Mesenchymal stem cell (in vitro differentiated cells and primary cell): ENCODE results near the gene UBAC2.

Source experiments
- DNase-seq: peaks from one replicate; pipeline ENCODE4 v3.0.0-alpha.2; 2013
- H2AFZ ChIP-seq: one replicate; pipeline ENCODE4 v1.6.1; 2013; ENCODE audit warnings: low read depth, mild to moderate bottlenecking, control low read depth, inconsistent platforms, low read length, moderate library complexity
- H2AK5ac ChIP-seq: 2 replicates; pipeline ENCODE4 v1.6.1; 2013; ENCODE audit warnings: low read length, moderate library complexity, mild to moderate bottlenecking, inconsistent platforms; ENCODE audit not compliant: severe bottlenecking
- H2BK120ac ChIP-seq: one replicate; pipeline ENCODE4 v1.6.1; 2013; ENCODE audit warnings: low read depth, mild to moderate bottlenecking, inconsistent platforms, low read length, moderate library complexity
- H2BK12ac ChIP-seq, 2 experiments: one replicate each; pipeline ENCODE4 v1.6.1; 2013; ENCODE audit warnings: inconsistent platforms in 2 of 2, low read length in 2 of 2, mild to moderate bottlenecking in 2 of 2, moderate library complexity in 2 of 2, control low read depth in 1 of 2
- H2BK15ac ChIP-seq: one replicate; pipeline ENCODE4 v1.6.1; 2013; ENCODE audit warnings: mild to moderate bottlenecking, low read depth, inconsistent platforms; ENCODE audit not compliant: poor library complexity, severe bottlenecking
- H2BK5ac ChIP-seq: 2 replicates; pipeline ENCODE4 v1.6.1; 2013; ENCODE audit warnings: low read depth, mild to moderate bottlenecking, low read length, control low read depth, inconsistent platforms; ENCODE audit not compliant: poor library complexity, severe bottlenecking
- H3K14ac ChIP-seq, 2 experiments: one replicate each; pipeline ENCODE4 v1.6.1; 2013; ENCODE audit warnings: inconsistent platforms in 2 of 2, low read length in 2 of 2, control low read depth in 1 of 2, mild to moderate bottlenecking in 1 of 2, moderate library complexity in 1 of 2
- H3K18ac ChIP-seq, 2 experiments: one replicate each; pipeline ENCODE4 v1.6.1; 2013; ENCODE audit warnings: inconsistent platforms in 2 of 2, low read length in 2 of 2, control low read depth in 1 of 2, low read depth in 1 of 2, mild to moderate bottlenecking in 1 of 2
- H3K23ac ChIP-seq, 2 experiments: one replicate each; pipeline ENCODE4 v1.6.1; 2013; ENCODE audit warnings: inconsistent platforms in 2 of 2, low read length in 2 of 2, mild to moderate bottlenecking in 2 of 2, moderate library complexity in 2 of 2, control low read depth in 1 of 2
- H3K27ac ChIP-seq: 2 replicates; pipeline ENCODE4 v1.5.1; 2013; ENCODE audit warnings: mild to moderate bottlenecking, moderate library complexity, low read length, control low read depth, inconsistent platforms; ENCODE audit not compliant: poor library complexity, severe bottlenecking
- H3K27me3 ChIP-seq, 2 experiments: 2 replicates each; pipeline versions ENCODE4 v1.6.1 to v1.7.0; 2013; ENCODE audit warnings: low read length in 2 of 2, mild to moderate bottlenecking in 2 of 2, moderate library complexity in 2 of 2, control low read depth in 1 of 2, inconsistent platforms in 1 of 2; ENCODE audit not compliant: control insufficient read depth in 1 of 2, insufficient read depth in 1 of 2
- H3K36me3 ChIP-seq, 2 experiments: 2 replicates each; pipeline versions ENCODE4 v1.6.1 to v1.7.0; 2013; ENCODE audit warnings: low read length in 2 of 2, control low read depth in 1 of 2, inconsistent platforms in 1 of 2, low read depth in 1 of 2, mild to moderate bottlenecking in 1 of 2; ENCODE audit not compliant: insufficient read depth in 2 of 2, control insufficient read depth in 1 of 2
- H3K4ac ChIP-seq, 2 experiments: one replicate each; pipeline ENCODE4 v1.6.1; 2013; ENCODE audit warnings: inconsistent platforms in 2 of 2, low read length in 2 of 2, mild to moderate bottlenecking in 2 of 2, moderate library complexity in 2 of 2, control low read depth in 1 of 2, low read depth in 1 of 2
- H3K4me1 ChIP-seq: 2 replicates; pipeline ENCODE4 v1.6.1; 2013; ENCODE audit warnings: low read depth, low read length, control low read depth; ENCODE audit not compliant: control insufficient read depth, insufficient read depth
- H3K4me2 ChIP-seq: 2 replicates; pipeline ENCODE4 v1.6.1; 2013; ENCODE audit warnings: low read length, mild to moderate bottlenecking, inconsistent platforms; ENCODE audit not compliant: poor library complexity, severe bottlenecking
- H3K4me3 ChIP-seq, 2 experiments: 2 replicates each; pipeline versions ENCODE4 v1.5.1 to v1.7.0; 2013; ENCODE audit warnings: low read length in 2 of 2, mild to moderate bottlenecking in 2 of 2, control low read depth in 1 of 2, low read depth in 1 of 2; ENCODE audit not compliant: insufficient read depth in 1 of 2
- H3K79me1 ChIP-seq: replicated peaks from 2 replicates; pipeline ENCODE4 v1.6.1; 2013; ENCODE audit warnings: mild to moderate bottlenecking, control low read depth, low read length, inconsistent platforms; ENCODE audit not compliant: poor library complexity, severe bottlenecking
- H3K9ac ChIP-seq: 2 replicates; pipeline ENCODE4 v1.7.0; 2013; ENCODE audit warnings: mild to moderate bottlenecking, low read length, moderate library complexity
- H3K9me3 ChIP-seq: 2 replicates; pipeline ENCODE4 v1.7.0; 2013; ENCODE audit warnings: mild to moderate bottlenecking, low read length; ENCODE audit not compliant: control insufficient read depth
- H4K8ac ChIP-seq: one replicate; pipeline ENCODE4 v1.6.1; 2013; ENCODE audit warnings: inconsistent platforms, mild to moderate bottlenecking, low read length, moderate library complexity
- H4K91ac ChIP-seq: one replicate; pipeline ENCODE4 v1.6.1; 2013; ENCODE audit warnings: mild to moderate bottlenecking, low read length, inconsistent platforms
- WGBS: methylation state at CpG from one replicate; pipeline ENCODE4 v1.1.7; 2013; ENCODE audit warnings: mixed read lengths; 5-methylcytosine and 5-hydroxymethylcytosine counted together

UBAC2 gene

GRCh38 chr13:99280166-99280565, 79.5 kb downstream of the UBAC2 start:
- no peak overlapping the region for H2BK12ac ChIP-seq
- WGBS, result 85% methylated on average over 2 of the region's 3 CpGs
- no peak overlapping the region for H2BK5ac ChIP-seq
- no peak overlapping the region for H4K8ac ChIP-seq
- no peaks in the 10 kb centered on the region for H3K9me3 ChIP-seq
- no peak overlapping the region for H2BK15ac ChIP-seq
- H3K4ac ChIP-seq, result no peak overlapping the region
- H3K4me1 ChIP-seq, result no peaks in the 10 kb centered on the region
- no peak overlapping the region for H2BK120ac ChIP-seq
- no peaks in the 10 kb centered on the region for H3K27me3 ChIP-seq
- H3K4me3 ChIP-seq, result no peak overlapping the region
- peaks cover 23% of the 10 kb centered on the region for H3K79me1 ChIP-seq
- H3K36me3 ChIP-seq, result peaks cover 0 to 5% of the 10 kb centered on the region in 2 experiments
- peak; percentile 61 for DNase-seq
- no peak overlapping the region for H3K14ac ChIP-seq
- H4K91ac ChIP-seq, result no peak overlapping the region
- no peak overlapping the region for H2AK5ac ChIP-seq
- H3K9ac ChIP-seq, result peak overlapping the region; percentile 53
- no peak overlapping the region for H3K18ac ChIP-seq
- peak overlapping the region; percentile 45 for H3K27ac ChIP-seq
- H3K23ac ChIP-seq, result no peak overlapping the region
- no peak overlapping the region for H3K4me2 ChIP-seq
- no peak overlapping the region for H2AFZ ChIP-seq

- no peak overlapping the region for H3K27ac ChIP-seq
- peak overlapping the region in 1 of 2 experiments; percentile 55 for H3K4me3 ChIP-seq
- no peak overlapping the region for H2BK5ac ChIP-seq
Measured at GRCh38 chr13:99281811-99282263, 81.2 kb downstream of the UBAC2 start.

GRCh38 chr13:99282264-99283231, 81.9 kb downstream of the UBAC2 start:
- Histone ChIP-seq H3K27ac (no peak overlapping the region), H3K36me3 (no peaks in the 10 kb centered on the region), H3K4me3 (peak overlapping the region in 1 of 2 experiments; percentile 55), H2AK5ac (no peak overlapping the region), H4K91ac (no peak overlapping the region), H3K9me3 (no peaks in the 10 kb centered on the region), H3K4me2 (no peak overlapping the region), H2AFZ (no peak overlapping the region), H4K8ac (no peak overlapping the region), H3K23ac (no peak overlapping the region), H3K4me1 (no peaks in the 10 kb centered on the region), H2BK12ac (no peak overlapping the region), H3K27me3 (no peaks in the 10 kb centered on the region), H3K79me1 (peaks cover 22% of the 10 kb centered on the region), H2BK15ac (no peak overlapping the region), H3K14ac (no peak overlapping the region), H3K4ac (no peak overlapping the region), H3K9ac (peak overlapping the region; percentile 75), H3K18ac (no peak overlapping the region), H2BK5ac (no peak overlapping the region), H2BK120ac (no peak overlapping the region)
- DNase-seq, result no peak
- WGBS, result 98% methylated on average over 1 of the region's 1 CpG

More at GRCh38 chr13:99281811-99282263, 81.2 kb downstream of the UBAC2 start:
- no peak for DNase-seq
- H3K4me1 ChIP-seq, result no peaks in the 10 kb centered on the region
- no peak overlapping the region for H2AFZ ChIP-seq
- no peak overlapping the region for H3K23ac ChIP-seq
- no peaks in the 10 kb centered on the region for H3K36me3 ChIP-seq
- H3K79me1 ChIP-seq, result peaks cover 20% of the 10 kb centered on the region
- no peak overlapping the region for H3K4me2 ChIP-seq
- no peak overlapping the region for H3K4ac ChIP-seq
- WGBS, result 97% methylated on average over 5 of the region's 5 CpGs
- no peak overlapping the region for H4K8ac ChIP-seq
- H3K14ac ChIP-seq, result no peak overlapping the region
- H3K18ac ChIP-seq, result no peak overlapping the region
- no peak overlapping the region for H2AK5ac ChIP-seq
- H2BK12ac ChIP-seq, result no peak overlapping the region
- no peaks in the 10 kb centered on the region for H3K9me3 ChIP-seq
- no peak overlapping the region for H4K91ac ChIP-seq
- no peak overlapping the region for H2BK15ac ChIP-seq
- no peak overlapping the region for H2BK120ac ChIP-seq
- H3K27me3 ChIP-seq, result no peaks in the 10 kb centered on the region
- peak overlapping the region; percentile 75 for H3K9ac ChIP-seq

GRCh38 chr13:99285432-99286182, 85.0 kb downstream of the UBAC2 start:
- no peak overlapping the region for H4K91ac ChIP-seq
- no peak overlapping the region for H2BK12ac ChIP-seq
- H3K9me3 ChIP-seq, result no peaks in the 10 kb centered on the region
- H3K18ac ChIP-seq, result no peak overlapping the region
- peaks cover 22% of the 10 kb centered on the region for H3K79me1 ChIP-seq
- H2BK15ac ChIP-seq, result no peak overlapping the region
- no peak overlapping the region for H3K4ac ChIP-seq
- no peak overlapping the region for H3K4me2 ChIP-seq
- WGBS, result 90% methylated on average over 10 of the region's 10 CpGs
- peak overlapping the region; percentile 39 for H3K9ac ChIP-seq
- H2BK120ac ChIP-seq, result no peak overlapping the region
- H4K8ac ChIP-seq, result no peak overlapping the region
- no peaks in the 10 kb centered on the region for H3K27me3 ChIP-seq
- H3K27ac ChIP-seq, result no peak overlapping the region
- no peak overlapping the region for H3K4me3 ChIP-seq
- H2AFZ ChIP-seq, result no peak overlapping the region
- H3K23ac ChIP-seq, result no peak overlapping the region
- peaks cover 0 to 3% of the 10 kb centered on the region in 2 experiments for H3K36me3 ChIP-seq
- H3K14ac ChIP-seq, result no peak overlapping the region
- H3K4me1 ChIP-seq, result no peaks in the 10 kb centered on the region
- no peak for DNase-seq
- no peak overlapping the region for H2AK5ac ChIP-seq
- H2BK5ac ChIP-seq, result no peak overlapping the region
